ENCODE data around the gene GABBR2. TPM values are rescaled to one million over a fixed set of nuclear protein-coding genes. Genes with fewer than 3 reads are reported as not detected.

GABBR2 gene
- total RNA-seq, 1 experiment from 2014 or later: 0.23 TPM

- Mint-ChIP-seq H3K27ac (ENCODE audit: unreplicated experiment) (no peak overlapping the region), H3K27me3 (ENCODE audit: insufficient read depth, unreplicated experiment) (no peaks in the 10 kb centered on the region), H3K4me1 (ENCODE audit: low read depth, unreplicated experiment) (peaks cover 18% of the 10 kb centered on the region), H3K36me3 (ENCODE audit: insufficient read depth, unreplicated experiment) (peaks cover 17% of the 10 kb centered on the region), H3K9me3 (ENCODE audit: unreplicated experiment) (no peaks in the 10 kb centered on the region), H3K4me3 (ENCODE audit: unreplicated experiment) (no peak overlapping the region)
- intact Hi-C loops (cut with micrococcal nuclease; ENCODE audit: unreplicated experiment): no loop called here
- Histone ChIP-seq H3K4me1 (peaks cover 12% of the 10 kb centered on the region), H3K9me3 (no peaks in the 10 kb centered on the region), H3K27me3 (replicated peaks; ENCODE audit: control insufficient read depth, insufficient read depth, low read length) (no peaks in the 10 kb centered on the region), H3K36me3 (ENCODE audit: control insufficient read depth, insufficient read depth, low read length) (no peaks in the 10 kb centered on the region), H3K4me3 (ENCODE audit: low read depth, low read length) (no peak overlapping the region)
- no TSS peak for BruUV-seq (replicated peaks)
- ChIA-PET CTCF (interaction anchor here (1.3 kb wide), 1 partner anchor 14 kb away, joined by 4 read pairs; no protein-coding TSS in a partner anchor), POLR2A (no interaction called here)
- DNase-seq: no peak
- no peak for TF ChIP-seq CTCF (IDR thresholded peaks at IDR 0.05; ENCODE audit: insufficient read depth in 1 of 2, low read depth in 1 of 2, low read length in 1 of 2, severe bottlenecking in 1 of 2, unreplicated experiment in 1 of 2)
Measured at GRCh38 chr9:98242426-98242825, 466.3 kb downstream of the GABBR2 start.

- Histone ChIP-seq H3K36me3 (ENCODE audit: control insufficient read depth, insufficient read depth, low read length) (no peaks in the 10 kb centered on the region), H3K27me3 (replicated peaks; ENCODE audit: control insufficient read depth, insufficient read depth, low read length) (no peaks in the 10 kb centered on the region), H3K4me3 (ENCODE audit: low read depth, low read length) (no peak overlapping the region), H3K9me3 (no peaks in the 10 kb centered on the region), H3K4me1 (peaks cover 13% of the 10 kb centered on the region)
- Mint-ChIP-seq H3K36me3 (ENCODE audit: insufficient read depth, unreplicated experiment) (peaks cover 15% of the 10 kb centered on the region), H3K4me1 (ENCODE audit: low read depth, unreplicated experiment) (peaks cover 21% of the 10 kb centered on the region), H3K27me3 (ENCODE audit: insufficient read depth, unreplicated experiment) (no peaks in the 10 kb centered on the region), H3K9me3 (ENCODE audit: unreplicated experiment) (no peaks in the 10 kb centered on the region), H3K27ac (ENCODE audit: unreplicated experiment) (no peak overlapping the region), H3K4me3 (ENCODE audit: unreplicated experiment) (no peak overlapping the region)
- TF ChIP-seq CTCF (IDR thresholded peaks at IDR 0.05; ENCODE audit: insufficient read depth in 1 of 2, low read depth in 1 of 2, low read length in 1 of 2, severe bottlenecking in 1 of 2, unreplicated experiment in 1 of 2): peak in 1 of 2 experiments; percentile 25
- intact Hi-C loops (cut with micrococcal nuclease; ENCODE audit: unreplicated experiment): no loop called here
- no TSS peak for BruUV-seq (replicated peaks)
- ChIA-PET CTCF (interaction anchor here (0.8 to 1.3 kb wide), 3 partner anchors 10 to 15 kb away, joined by 3 to 5 read pairs (median 4); no protein-coding TSS in a partner anchor), POLR2A (no interaction called here)
- DNase-seq: no peak
Measured at GRCh38 chr9:98241357-98242300, 467.1 kb downstream of the GABBR2 start.

GRCh38 chr9:98240475-98240874, 468.3 kb downstream of the GABBR2 start:
- DNase-seq: no peak
- no peak overlapping the region for H3K4me3 Mint-ChIP-seq (ENCODE audit: unreplicated experiment)
- BruUV-seq (replicated peaks): no TSS peak
- peaks cover 8% of the 10 kb centered on the region for H3K36me3 Mint-ChIP-seq (ENCODE audit: insufficient read depth, unreplicated experiment)
- H3K4me3 ChIP-seq (ENCODE audit: low read depth, low read length): no peak overlapping the region
- H3K9me3 Mint-ChIP-seq (ENCODE audit: unreplicated experiment): no peaks in the 10 kb centered on the region
- no peaks in the 10 kb centered on the region for H3K9me3 ChIP-seq
- H3K4me1 Mint-ChIP-seq (ENCODE audit: low read depth, unreplicated experiment): peaks cover 15% of the 10 kb centered on the region
- H3K36me3 ChIP-seq (ENCODE audit: control insufficient read depth, insufficient read depth, low read length): no peaks in the 10 kb centered on the region
- POLR2A ChIA-PET: no interaction called here
- peaks cover 21% of the 10 kb centered on the region for H3K4me1 ChIP-seq
- intact Hi-C loops (cut with micrococcal nuclease; ENCODE audit: unreplicated experiment): no loop called here
- no peaks in the 10 kb centered on the region for H3K27me3 ChIP-seq (replicated peaks; ENCODE audit: control insufficient read depth, insufficient read depth, low read length)
- H3K27ac Mint-ChIP-seq (ENCODE audit: unreplicated experiment): no peak overlapping the region
- CTCF ChIA-PET: no interaction called here
- no peak for TF ChIP-seq CTCF (IDR thresholded peaks at IDR 0.05; ENCODE audit: insufficient read depth in 1 of 2, low read depth in 1 of 2, low read length in 1 of 2, severe bottlenecking in 1 of 2, unreplicated experiment in 1 of 2)
- H3K27me3 Mint-ChIP-seq (ENCODE audit: insufficient read depth, unreplicated experiment): no peaks in the 10 kb centered on the region

Other genes with a start within 250 kb of the GABBR2 start
- gene ANKS6, start 87.6 kb upstream of the GABBR2 start, total RNA-seq (2022): 21.1 and 27.8 TPM in 2 replicates
- 3.6 and 3.9 TPM in 2 replicates for gene GALNT12, start 98.7 kb upstream of the GABBR2 start, total RNA-seq (2022)
- gene COL15A1, start 235.0 kb upstream of the GABBR2 start, total RNA-seq (2022): not detected in 2 replicates

Measured in Caco-2 (cell line).